LNCAP (cell line): ENCODE data around the gene VPS41.

Experiments used
- TF ChIP-seq, protein P1 (sequence below): fragments of 450-650 bp; IDR thresholded peaks from 2 replicates; pipeline ENCODE4 v1.5.1; 2017; ENCODE audit warnings: mild to moderate bottlenecking

The VPS41 gene

DNA sequence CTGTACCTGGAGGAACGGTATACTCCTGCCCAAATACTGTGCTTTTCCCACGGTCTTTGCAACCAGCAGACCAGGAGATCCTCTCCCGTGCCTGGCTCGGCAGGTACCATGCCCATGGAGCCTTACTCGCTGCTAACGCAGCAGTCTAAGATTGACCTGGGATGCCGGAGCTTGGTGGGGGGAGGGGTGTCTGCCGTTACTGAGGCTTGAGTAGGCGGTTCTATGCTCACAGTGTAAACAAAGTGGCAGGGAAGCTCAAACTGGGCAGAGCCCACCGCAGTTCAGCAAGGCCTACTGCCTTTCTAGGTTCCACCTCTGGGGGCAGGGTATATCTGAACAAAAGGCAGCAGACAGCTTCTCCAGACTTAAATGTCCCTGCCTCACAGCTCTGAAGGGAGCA is 22.7 kb downstream of the VPS41 start:
- TF ChIP-seq, protein P1, sequence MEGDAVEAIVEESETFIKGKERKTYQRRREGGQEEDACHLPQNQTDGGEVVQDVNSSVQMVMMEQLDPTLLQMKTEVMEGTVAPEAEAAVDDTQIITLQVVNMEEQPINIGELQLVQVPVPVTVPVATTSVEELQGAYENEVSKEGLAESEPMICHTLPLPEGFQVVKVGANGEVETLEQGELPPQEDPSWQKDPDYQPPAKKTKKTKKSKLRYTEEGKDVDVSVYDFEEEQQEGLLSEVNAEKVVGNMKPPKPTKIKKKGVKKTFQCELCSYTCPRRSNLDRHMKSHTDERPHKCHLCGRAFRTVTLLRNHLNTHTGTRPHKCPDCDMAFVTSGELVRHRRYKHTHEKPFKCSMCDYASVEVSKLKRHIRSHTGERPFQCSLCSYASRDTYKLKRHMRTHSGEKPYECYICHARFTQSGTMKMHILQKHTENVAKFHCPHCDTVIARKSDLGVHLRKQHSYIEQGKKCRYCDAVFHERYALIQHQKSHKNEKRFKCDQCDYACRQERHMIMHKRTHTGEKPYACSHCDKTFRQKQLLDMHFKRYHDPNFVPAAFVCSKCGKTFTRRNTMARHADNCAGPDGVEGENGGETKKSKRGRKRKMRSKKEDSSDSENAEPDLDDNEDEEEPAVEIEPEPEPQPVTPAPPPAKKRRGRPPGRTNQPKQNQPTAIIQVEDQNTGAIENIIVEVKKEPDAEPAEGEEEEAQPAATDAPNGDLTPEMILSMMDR = no peak

DNA sequence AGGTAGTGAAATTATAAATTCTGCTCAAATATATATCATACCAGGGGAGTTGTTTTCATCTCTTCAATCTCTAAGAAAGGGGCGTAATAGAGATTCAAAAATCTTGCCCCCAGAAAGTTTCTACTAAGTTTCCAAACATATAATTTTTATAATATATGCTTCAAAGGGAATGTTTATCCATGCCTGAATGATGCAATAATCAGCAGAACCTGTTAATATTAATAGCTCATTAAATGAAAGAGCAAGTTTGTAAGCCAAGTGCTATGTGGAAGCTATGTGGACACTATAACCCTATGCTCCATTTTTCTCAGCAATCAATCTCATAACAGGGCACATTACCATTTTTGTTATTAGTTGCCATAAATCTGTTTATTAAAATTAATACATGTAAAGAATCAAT is 25.3 kb downstream of the VPS41 start:
- TF ChIP-seq, protein P1 = no peak

GRCh38 chr7:38881947-38882684 is 26.9 kb downstream of the VPS41 start:
- TF ChIP-seq, protein P1 = no peak

DNA sequence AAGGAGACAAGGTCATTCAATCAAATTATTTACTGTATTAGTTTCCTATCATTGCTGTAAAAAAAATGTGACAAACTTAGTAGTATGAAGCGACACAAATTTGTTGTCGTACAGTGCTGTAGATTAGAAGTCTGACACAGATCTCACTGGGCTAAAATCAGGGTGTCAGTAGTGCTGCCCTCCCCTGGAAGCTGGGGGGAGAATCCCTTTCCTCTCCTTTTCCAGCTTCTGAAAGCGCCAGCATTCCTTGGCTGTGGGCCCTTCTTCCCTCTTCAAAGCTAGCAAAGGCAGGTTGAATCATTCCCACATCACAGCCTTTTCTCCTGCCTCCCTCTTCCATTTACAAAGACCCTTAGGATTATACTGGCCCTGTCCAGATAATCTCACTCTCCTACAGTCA is 28.0 kb downstream of the VPS41 start:
- TF ChIP-seq, protein P1 = no peak

- TF ChIP-seq, protein P1 = no peak
These were observed 28.5 kb downstream of the VPS41 start for GRCh38 chr7:38880454-38880853.

DNA sequence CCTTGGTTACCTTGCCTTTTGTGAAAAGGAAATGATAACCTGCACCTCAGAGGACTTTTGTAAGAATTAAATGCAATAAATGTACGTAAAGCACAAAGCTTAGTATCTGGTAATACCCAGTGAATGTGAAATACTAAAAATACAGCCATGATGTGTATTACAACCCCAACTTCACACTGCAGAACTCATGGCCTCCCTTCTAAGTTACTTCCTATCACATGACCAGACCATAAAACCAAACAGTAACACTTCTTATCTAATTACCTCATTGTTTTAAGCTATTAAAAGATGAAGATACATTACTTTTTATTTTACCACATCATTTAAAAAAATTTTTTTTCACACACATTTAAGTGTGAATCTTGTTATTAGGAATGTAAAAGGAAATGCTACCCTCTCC is 29.0 kb downstream of the VPS41 start:
- TF ChIP-seq, protein P1 = no peak

DNA sequence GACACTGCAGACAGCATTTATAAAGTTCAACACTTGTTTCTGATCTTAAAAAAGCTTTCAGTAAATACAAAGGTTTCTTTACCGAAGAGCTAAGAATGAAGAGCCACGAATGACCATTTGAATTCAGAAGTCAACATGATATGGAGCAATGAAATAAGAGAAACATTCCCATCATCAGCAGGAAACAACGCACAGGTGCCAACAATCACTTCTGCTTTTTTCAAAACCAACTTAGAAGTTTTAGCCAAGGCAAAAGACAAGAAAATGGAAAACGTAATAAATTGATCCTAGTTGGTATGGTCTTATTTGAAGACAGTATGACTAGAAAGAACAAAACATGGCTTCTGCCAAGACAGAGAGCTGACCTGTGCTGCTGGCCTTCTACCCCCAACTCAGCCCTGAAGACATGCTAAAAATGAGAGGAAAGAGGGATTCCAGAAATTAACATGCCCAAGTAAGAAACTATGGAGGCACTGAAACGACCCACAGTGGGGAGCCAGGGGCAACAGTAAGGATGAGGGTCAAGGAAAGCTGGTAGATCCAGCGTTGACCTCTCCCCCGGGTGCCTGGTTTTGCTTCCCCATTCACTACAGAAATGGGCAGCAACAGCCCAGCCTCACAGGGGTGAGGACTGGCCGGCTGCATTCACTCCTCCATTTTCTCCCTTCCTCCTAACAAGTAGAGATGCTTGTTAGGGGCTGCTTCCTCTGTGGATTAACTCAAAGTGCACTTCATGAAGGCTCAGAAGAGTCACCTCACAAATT is 30.1 kb downstream of the VPS41 start:
- TF ChIP-seq, protein P1 = no peak
